Endometrial microvascular endothelial cells (primary cell): ENCODE results near the gene ZMPSTE24. TPM values are rescaled to one million over a fixed set of nuclear protein-coding genes. Genes with fewer than 3 reads are reported as not detected.
"Not testable (repeated sequence)": the region's sequence is repeated elsewhere in the genome, so short reads cannot be mapped to it uniquely, and the experiment has no call there.

Experiments used
- in situ Hi-C: cut with HindIII; loops from 2 replicates; pipeline ENCODE4 v1.10.0; 2017; ENCODE audit warnings: low sequenced_read_pairs, low pct_unique_long_range_greater_than_20kb; ENCODE audit errors: inconsistent ontology term
- total RNA-seq: library from RNA; depleted of rRNA; stranded (reverse); fragments of >200 nt; gene quantifications from one replicate; pipeline ENCODE4 v1.2.3, GENCODE V29; 2015; ENCODE audit errors: inconsistent ontology term

The ZMPSTE24 gene
- total RNA-seq: 78.8 TPM

DNA sequence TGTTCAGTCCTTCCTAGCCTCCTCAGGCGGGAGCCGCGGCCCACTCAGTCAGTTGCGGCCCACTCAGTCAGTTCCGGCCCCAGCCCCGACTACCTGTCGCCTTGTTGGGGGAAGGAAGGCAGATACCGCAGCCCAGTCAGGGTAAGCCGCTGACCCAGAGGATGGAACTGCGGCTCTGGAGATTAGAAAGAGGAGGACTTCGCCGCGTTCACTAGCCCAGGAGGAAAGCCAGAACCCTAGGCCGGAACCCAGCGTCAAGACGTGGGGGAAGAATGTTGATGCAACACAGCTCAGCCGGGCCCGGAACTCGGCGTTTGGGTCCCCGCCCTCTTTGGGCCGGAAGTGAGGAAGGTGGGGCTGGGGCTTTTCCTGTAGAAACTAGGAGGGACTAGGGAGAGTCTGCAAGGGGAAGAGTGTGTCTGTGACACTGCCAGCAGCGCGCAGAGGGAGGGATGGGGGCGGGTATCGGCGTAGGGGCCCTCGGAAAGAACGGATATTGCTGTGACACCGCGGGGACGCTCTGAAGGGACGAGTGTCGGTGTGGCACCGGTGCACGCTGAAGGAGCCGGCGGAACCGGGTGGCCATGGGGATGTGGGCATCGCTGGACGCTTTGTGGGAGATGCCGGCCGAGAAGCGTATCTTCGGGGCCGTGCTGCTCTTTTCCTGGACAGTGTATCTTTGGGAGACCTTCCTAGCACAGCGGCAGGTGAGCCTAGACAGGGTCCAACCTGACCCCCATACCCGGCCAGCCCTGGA is at the start of gene ZMPSTE24:
Gene ZMPSTE24 (plus strand): TSS at position 549 of the 757 bp plus-strand sequence. CDS start 36 bp downstream, at position 585.
- in situ Hi-C loops: no loop called here

DNA sequence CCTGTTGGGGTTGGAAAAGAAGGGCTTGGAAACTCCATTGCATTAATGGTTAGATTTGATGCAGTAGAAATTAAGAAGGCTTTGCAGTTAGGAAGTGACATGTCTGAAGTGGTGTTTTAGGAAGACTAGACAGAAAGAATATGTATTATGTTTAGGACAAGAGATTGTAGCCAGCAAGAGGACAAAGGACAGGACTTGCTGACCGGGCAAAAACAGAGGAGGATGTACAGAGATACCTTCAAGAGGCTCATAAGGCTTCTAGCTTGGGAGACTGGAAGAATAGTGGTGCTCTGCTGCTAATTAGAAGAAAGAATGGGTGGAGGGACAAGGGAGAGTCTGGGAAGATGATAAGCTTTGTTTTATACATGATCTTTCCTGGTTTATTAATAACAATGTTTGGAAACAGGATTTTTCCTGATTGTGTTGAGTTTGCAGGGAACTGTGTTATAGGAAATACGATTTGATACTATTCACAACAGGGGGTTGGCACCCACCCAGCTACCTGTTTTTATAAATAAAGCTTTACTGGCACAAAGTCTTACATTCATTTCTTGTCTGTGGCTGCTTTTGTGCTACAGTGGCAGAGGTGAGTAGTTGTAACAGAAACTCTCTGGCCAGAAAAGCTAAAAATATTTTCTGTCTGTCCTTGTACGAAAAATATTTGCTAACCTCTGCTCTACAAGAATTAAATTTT is 47.4 kb upstream of the ZMPSTE24 start:
- in situ Hi-C loops: no loop called here

DNA sequence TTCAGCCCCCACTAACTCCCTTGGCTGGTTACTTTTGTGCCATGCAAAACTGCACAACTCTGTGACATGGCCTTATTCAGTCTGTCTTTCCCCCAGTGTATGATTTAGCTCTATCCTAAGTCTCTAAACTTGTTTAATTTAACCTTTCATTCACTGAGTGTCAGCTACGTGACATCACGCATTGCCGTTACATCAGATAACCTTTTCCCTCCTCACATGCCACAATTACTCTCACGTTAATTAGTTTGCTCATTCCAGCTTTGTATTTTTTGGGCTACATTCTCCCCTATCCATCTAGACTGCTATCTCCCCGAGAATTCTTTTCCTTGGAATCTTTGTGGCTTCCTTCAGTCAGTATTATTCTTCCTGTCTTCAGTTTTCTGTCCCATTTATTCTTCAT is 39.7 kb upstream of the ZMPSTE24 start:
- in situ Hi-C loops: no loop called here

DNA sequence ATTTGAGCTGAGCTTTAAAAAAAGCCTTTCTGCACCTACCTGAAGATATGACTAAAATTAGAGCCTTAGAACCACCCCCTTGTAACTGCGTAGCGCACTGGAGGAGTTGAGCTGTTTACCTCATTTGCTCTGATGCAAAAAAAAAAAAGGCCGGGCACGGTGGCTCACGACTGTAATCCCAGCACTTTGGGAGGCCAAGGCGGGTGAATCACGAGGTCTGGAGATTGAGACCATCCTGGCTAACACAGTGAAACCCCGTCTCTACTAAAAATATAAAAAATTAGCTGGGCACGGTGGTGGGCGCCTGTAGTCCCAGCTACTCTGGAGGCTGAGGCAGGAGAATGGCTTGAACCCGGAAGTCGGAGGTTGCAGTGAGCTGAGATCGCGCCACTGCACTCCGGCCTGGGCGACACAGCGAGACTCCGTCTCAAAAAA is 36.5 kb upstream of the ZMPSTE24 start:
- in situ Hi-C loops: not testable (repeated sequence)

DNA sequence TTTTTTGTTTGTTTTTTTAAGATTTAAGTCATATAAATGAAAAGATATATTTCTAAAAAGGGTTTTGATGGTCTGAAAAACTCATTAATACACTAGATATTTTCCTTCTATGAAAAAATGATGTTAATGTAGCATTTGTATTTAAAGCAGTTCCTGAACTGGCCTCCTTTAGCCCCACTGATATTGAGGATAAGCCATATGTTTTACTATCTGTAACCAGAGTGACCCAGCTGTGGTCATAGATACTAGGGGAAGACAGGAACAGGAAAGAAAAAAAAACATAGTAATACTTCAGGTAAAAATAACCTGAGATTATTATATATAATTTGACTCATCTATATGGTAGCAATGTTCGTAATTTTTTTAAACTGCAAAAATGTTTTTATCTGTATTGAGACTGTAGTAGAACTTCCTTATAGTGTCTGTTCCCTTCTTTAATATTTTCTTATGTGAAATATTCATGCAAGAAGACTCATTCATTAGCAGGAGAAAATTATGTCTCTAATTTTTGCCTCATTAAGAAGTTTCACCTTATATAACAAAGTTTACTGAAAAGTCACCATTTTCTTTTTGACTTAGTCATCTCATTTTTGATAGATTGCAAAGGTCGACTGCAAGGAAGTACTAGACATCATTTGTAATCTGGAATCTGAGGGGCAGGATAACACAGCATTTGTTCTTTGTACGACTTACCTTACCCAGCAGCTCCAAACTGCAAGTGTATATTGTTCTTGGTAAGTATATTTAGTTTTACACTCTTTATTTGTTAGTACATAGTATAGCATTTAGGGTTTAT is 35.9 kb upstream of the ZMPSTE24 start:
- in situ Hi-C loops: no loop called here

DNA sequence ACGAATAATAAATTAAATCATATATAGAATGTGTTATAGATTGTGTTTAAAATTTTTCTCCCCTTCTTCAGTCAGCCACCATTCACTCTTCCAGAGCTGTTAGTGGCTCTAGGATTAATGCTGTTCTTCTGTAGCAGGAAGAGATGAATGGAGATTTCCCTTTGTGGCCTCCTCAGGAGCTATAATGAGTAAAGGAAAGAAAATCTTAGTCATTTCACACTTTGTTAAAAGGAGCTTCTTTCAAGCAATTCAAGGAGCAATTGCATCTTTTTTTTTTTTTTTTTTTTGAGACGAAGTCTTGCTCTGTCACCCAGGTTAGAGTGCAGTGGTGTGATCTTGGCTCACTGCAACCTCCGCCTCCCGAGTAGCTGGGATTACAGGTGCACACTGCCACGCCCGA is 34.0 kb upstream of the ZMPSTE24 start:
- in situ Hi-C loops: no loop called here

DNA sequence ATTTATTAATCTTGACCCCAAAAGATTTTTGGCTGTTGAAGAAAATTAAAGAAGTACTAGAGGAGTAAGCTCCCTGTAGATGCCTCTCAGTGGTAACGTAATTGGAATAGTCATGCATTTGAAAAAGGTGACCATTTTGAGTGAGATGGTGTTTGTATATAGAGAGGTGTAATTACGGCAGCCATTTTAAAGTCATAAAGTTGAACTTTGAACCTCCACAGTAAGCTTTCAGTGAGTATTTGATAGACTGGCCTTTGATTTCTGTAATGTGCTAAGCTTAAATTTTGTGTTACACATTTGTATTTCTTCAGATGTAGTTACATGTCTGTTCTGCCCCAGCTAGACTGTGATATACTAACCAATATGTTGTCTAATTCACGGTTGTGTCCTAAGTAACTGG is 31.8 kb upstream of the ZMPSTE24 start:
- in situ Hi-C loops: no loop called here

DNA sequence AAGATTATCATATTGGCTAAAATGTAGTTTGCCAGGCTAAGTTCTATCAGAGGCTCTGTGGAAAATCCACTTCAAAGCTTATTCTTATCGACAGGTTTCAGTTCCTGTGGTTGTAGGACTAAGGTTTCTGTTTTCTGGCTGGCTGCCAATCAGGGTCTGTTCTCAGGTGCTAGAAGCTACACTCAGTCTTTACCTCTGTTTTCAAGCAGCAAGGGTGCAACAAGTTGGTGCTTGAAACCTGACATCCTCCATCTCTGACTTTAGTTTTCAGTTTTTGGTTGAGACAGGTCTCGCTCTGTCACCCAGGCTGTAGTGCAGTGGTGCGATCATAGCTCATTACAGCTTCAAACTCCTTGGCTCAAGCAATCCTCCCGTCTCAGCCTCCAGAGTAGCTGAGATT is 25.6 kb upstream of the ZMPSTE24 start:
- in situ Hi-C loops: no loop called here

DNA sequence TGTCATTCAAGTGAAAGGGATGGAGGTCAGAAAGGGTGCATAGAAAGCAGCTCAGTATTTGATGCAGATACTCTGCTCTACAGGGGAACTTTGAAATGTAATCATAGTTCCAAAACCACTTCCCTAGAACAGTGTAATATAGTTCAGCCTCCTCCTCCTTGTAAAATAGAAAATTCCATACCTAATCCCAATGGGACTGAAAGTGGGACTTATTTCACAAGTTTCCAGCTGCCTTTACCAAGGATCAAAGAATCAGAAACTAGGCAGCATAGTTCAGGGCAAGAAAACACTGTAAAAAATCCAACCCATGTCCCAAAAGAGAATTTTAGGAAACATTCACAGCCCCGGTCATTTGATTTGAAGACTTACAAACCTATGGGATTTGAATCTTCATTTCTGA is 18.4 kb upstream of the ZMPSTE24 start:
- in situ Hi-C loops: no loop called here

DNA sequence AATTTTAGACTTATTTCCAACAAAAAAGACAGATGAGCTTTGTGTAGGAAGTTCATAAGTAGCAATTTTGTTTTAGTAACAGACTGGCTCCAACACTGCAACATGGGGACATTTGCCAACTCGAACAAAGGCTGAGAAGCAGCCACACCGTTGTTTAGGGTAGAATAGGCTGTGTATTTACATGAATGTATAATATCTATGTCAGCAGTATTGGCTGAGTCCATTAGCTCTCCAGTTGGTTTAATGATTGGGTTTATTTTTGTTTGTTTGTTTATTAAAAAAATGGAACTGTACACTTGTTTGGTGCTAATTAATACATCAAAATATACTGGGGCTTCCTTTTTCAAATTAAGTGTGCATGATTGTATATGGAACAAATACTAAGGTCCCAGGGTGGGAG is 17.6 kb upstream of the ZMPSTE24 start:
- in situ Hi-C loops: no loop called here

DNA sequence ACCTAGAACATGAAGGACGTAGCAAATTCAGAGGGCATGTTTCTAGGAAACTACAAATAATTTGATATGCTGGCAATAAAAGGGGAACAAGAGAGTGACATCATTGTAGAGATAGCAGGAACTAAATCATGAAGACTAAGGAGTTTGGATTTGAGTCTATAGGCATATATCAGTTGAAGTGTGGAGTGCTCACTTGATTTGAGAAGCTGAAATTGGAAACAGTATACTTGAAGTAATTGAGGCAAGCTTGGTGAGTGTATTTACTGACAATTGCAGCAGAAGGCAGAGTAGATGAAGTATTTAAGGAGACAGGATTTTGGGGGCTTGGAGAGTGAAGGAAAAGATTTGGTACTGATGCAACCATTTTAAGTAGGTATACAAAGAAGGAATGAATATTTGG is 16.7 kb upstream of the ZMPSTE24 start:
- in situ Hi-C loops: no loop called here

DNA sequence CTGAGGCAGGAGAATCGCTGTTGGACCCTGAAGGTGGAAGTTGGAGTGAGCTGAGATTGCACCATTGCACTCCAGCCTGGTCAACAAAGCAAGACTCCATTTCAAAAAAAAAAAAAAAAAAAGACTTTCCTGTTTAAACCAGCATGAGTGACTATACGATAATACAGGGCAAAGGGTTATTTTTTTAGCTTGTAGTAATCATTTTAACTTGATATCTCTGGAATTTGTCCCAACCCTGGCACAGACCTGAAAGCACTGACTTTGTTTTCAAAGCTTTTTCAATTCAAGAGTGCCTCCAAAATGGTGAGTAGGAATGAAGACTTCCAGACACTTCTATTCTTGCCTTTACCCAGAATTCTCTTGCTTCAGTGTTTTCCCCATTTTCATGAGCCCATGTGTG is 14.7 kb upstream of the ZMPSTE24 start:
- in situ Hi-C loops: no loop called here

DNA sequence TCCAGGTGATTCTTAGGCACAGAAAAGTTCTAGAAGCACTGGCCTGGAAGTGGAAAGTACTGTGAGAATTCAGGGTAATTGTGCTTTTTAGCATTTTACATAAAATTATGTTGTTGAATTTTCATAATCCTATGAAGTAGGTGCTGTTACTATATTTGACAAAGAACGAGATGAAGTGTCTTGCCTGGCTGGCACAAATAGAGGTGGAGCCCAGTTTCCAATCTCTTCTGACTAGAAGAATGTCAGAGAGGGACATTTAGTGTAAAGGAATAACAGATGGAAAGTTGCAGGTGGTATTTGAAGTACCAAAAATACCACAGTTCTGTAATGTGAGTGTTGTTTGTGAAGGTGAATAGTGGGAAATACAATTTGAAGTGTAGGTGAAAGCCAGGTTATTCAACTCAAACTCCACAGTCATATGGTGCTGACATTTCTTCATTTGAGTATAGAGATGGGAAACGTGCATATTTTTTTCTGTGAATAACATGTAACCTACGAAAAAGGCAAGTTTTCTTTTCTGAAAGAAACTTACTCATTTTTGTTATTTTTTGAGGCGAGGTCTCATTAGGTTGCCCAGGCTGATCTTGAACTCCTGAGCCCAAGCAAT is 13.8 kb upstream of the ZMPSTE24 start:
- in situ Hi-C loops: no loop called here

DNA sequence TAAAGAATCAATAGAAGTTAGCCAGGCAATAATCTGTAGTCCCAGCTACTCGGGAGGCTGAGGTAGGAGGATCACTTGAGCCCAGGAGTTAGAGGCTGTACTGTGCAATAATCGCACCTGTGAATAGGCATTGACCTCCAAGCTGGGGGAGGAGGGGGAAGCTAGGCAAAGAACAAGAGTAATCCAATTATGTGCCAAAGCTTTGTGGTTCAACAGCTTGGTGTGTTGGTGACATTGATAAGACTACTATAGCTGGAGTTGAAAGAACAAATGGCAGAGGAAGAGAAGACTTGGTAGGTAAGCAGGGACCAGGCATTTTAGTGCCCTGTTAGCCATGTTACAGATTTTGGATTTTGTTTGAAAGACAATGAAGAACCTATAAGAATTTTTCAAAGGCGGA is 12.3 kb upstream of the ZMPSTE24 start:
- in situ Hi-C loops: no loop called here

DNA sequence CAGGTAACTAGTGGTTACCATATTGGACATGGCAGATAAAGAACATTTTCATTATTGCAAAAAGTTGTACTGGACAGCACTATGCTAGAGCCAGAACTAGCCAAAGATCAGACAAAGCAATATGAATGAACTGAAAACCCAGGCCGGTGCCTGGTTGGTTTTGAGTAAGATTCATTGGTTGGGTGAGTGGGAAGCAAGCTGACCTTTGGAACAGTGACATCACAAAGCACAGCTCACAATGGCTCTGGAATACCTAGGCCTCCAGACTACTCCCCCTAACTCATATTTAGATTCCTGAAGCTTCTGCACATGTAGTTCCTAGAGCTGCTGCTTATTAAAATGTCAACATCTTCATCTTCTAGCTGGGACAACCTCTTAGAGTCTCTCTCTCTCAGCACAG is 10.4 kb upstream of the ZMPSTE24 start, which contains the start of gene TMCO2:
Gene TMCO2 (plus strand): TSS at position 283 of the 400 bp plus-strand sequence. CDS start 57 bp downstream, at position 340.
- in situ Hi-C loops: no loop called here

DNA sequence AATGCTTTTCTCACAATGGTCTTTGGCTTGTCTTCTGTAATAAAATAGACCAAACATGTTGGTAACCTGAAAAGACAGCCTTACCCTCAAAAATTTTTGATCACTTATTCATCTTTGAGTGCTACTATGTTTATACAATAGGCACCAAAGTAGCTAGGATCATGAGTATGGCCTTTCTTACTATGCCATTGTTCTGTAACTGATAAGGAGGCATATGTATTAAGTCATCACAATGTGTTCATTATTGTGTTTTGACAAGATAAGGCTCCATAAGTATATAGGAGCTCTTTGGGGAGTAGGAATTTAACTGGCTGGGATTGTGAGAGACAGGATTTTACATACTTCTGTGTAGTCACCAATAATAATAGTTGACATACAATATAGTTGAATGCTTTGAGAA is 9.6 kb upstream of the ZMPSTE24 start:
- in situ Hi-C loops: no loop called here

DNA sequence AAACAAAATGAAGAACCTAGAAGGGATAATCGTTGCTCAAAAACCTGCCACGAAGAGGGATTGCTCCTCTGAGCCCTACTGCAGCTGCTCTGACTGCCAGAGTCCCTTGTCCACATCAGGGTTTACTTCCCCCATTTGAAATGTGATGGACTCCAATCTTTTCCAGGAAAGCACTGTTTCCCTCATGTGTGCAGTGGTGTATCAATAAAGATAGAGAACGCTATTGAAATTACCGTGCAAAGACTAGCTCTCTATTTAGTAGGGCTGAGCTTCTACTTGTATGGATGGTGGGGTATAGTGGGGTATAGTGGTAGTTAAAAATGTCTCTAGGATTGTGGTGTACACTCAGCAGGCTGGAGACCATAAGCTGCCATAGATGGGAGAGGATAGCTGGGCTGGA is 6.6 kb upstream of the ZMPSTE24 start:
- in situ Hi-C loops: no loop called here

DNA sequence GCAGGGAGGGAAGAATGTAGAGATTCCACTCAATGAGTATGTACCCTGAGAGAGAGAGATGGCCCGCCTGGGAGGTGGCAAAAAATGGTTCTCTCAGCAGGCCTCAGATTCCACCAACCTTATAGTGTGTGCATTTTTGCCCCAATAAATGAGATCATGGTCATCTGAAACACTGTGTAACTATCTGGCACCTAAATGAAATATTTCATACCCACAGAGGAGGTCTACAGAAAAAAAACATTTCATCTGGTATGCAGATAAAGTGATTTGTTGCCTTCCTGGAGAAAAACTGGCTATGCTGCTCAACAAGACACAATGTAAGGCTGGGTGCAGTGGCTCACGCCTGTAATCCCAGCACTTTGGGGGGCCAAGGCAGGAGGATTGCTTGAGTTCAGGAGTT is 5.4 kb upstream of the ZMPSTE24 start:
- in situ Hi-C loops: no loop called here

DNA sequence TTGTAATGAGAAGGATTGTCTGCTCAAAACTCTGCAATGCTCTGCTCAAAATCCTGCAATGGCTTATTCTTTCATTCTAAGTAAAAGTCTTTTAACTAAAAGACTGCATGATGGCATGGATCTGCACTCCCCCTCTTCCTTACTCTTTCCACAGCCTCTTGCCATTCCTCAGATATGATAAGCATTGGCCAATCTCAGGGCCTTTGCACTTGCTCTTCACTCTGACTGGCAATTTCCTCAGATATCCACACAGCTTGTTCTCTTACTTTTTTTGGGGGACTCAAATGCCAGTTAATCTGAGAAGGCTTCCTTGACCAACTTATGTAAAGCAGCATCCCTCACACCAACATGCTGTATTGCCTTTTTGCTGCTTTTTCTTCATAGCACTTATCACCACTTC is 2.8 kb upstream of the ZMPSTE24 start:
- in situ Hi-C loops: no loop called here
